Measurements from ENCODE around the gene FHL1.
A peak's percentile ranks its signal among the peaks of the same experiment; 100 is the strongest.
"Not testable (repeated sequence)": the region's sequence is repeated elsewhere in the genome, so short reads cannot be mapped to it uniquely, and the experiment has no call there.

FHL1 gene

DNA sequence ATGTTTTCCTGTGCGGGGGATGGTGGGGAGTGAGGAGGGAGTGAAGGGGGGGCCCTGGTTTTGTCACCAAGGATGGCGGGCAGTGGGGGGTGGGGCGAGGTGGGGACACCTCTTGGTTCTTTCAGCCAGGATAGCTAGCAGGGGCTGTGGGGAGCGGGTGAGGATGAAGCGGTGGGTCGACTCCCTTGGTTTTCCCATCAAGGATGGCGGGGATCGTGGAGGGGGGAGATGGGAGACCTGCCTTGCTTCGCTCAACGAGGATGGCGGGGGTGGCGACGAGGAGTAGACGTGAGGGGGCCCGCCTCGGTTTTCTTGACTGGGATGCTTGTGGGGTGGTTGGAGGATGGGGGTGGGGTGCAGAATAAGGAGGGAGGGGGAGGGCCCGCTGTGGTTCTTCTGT lies 643 bp downstream of the FHL1 start:
- DNase-seq: no peak

- DNase-seq: no peak
These were observed 1.1 kb downstream of the FHL1 start for GRCh38 chrX:136148391-136148790.

DNA sequence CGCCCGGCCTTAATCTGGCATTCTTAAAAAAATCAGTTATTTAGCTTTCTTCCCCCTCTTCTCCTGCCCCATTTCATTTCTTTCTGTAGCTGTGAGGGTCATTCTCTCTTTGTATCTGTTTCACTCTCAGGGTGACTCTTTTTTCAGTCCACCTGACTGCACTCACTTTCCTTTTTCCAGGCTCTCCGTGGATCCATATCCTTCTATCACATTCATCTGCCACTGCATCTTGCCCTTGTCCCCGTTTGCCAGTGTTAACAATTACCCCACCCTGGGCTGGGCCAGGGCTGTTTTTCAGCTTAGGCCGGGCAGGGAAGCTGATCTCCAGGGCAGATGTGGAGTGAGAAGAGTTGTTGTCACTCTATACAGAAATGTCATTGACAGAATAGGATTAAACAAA lies 7.7 kb downstream of the FHL1 start:
- no peak for DNase-seq

- DNase-seq: no peak
These were observed 9.3 kb downstream of the FHL1 start for GRCh38 chrX:136156560-136157117.

DNA sequence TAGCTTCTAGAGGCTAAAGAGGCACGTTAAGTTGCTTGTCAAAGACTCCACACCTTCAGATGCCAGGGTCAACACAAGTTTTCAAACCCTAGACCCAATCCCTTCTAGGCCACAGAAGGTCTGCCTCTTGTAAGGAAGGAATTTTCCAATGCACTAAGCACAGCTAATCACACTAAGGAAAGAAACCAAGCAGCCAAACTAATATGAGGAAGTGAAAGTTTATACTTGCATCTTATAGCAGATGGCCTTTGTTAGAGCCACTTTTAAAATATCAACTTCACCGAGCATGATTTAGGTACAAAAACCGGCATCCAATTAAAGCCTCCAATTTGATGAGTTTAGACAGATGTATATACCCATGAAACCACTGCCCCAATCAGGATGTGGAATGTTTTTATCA lies 9.9 kb downstream of the FHL1 start:
- DNase-seq: no peak

DNA sequence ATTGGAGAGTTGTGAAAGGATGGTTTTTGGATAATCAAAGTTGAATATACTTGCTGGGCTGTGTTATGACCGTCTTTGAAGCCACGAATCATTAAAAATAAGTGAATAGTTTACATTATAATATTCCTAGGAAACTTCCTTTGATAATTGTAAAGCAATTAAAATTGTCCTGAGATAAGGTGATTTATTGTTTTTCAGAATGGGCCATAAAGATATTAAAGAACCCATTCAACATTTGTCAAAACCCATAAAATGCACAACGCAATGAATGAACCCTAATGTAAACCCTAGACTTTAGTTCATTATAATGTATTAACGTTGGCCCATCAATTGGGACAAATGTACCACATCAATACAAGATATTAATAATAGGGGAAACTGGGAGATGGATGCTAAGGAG lies 11.4 kb downstream of the FHL1 start:
- no peak for DNase-seq

- DNase-seq: no peak
These were observed 12.3 kb downstream of the FHL1 start for GRCh38 chrX:136159611-136160025.

GRCh38 chrX:136162827-136163570 lies 15.7 kb downstream of the FHL1 start:
- peak; percentile 49 for DNase-seq

DNA sequence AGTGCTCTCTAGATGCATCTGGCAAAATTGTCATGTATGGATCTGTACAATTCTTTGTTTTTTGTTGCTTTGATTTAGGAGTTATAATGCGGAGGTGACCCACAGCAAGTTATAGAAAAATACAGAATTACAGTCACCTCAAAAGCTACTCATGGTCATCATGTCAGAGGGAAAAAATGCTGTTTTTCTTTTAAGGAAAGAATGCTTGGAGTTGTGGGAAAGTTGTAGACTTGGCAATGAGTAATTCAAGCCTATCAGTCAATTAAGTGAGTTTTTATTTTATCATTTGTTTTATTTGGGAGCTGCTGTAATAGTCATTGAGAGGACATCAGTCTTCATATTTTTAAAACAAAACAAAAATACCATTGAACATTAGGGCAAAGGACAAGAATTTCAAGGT lies 16.4 kb downstream of the FHL1 start:
- DNase-seq: peak; percentile 47

- DNase-seq: no peak
These were observed 18.1 kb downstream of the FHL1 start for GRCh38 chrX:136165406-136165805.

GRCh38 chrX:136166221-136166855 lies 19.0 kb downstream of the FHL1 start:
- DNase-seq: peak; percentile 43

DNA sequence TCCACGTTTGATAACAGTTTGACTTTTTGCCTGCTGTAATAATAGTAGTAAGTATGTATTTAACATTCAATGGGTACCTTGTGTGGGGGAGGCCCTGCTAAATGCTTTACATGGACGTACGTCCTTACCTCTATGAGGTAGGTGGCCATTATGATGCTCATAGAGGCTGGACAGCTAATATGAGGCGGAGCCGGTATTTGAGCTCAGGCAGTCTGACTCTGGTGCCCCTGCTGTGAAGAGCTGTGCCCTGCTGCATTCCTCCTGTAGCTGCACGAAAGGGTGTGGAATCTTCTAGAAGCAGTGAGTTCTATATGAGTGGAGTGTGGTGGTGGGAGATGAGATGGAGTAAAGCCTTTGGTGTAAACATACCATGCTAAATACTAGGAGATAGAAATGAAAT lies 20.7 kb downstream of the FHL1 start:
- not testable (repeated sequence) for DNase-seq

GRCh38 chrX:136168929-136169735 lies 21.8 kb downstream of the FHL1 start:
- DNase-seq: peak; percentile 93

- DNase-seq: peak; percentile 34
These were observed 22.9 kb downstream of the FHL1 start for GRCh38 chrX:136170139-136170800.

DNA sequence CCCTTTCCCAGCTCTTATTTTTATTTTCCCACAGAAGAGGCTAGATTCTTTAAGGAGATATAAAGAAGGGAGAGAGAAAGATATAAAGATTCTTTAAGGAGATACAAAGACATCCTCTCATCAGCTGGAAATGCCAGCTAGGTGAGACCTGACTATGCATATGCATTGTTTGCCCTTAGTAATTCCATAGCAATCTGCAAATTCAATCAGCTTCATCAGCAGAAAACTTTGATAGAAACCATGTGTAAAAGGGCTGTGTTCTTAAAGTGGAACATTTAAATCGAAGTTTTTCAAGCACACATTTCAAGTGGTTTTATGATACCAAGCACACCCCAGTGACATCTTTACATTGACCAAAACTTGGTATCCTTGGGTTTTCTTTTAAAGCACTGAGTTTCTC lies 24.1 kb downstream of the FHL1 start:
- no peak for DNase-seq

GRCh38 chrX:136176399-136176825 lies 29.1 kb downstream of the FHL1 start:
- peak; percentile 90 for DNase-seq

GRCh38 chrX:136179133-136179532 lies 31.8 kb downstream of the FHL1 start:
- DNase-seq: no peak

DNA sequence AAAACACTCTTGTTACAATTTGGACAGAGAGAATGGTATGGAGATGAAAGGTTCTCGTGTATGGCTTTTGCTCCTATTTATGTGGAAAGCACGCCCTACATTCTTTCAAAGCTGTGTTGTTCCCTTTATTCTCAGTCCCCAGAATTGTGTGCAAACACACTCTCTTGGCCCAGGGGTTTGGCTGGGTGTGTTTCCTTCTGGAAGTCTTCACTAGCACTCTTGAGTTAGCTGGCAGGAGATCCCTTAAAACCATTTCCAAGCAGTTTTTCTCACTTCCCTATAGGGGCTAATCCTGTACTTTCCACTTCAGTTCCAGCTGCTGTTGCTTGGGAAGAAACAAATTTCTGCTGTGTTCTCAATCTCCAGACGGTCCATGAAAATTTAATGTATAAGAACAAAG lies 35.1 kb downstream of the FHL1 start:
- no peak for DNase-seq

DNA sequence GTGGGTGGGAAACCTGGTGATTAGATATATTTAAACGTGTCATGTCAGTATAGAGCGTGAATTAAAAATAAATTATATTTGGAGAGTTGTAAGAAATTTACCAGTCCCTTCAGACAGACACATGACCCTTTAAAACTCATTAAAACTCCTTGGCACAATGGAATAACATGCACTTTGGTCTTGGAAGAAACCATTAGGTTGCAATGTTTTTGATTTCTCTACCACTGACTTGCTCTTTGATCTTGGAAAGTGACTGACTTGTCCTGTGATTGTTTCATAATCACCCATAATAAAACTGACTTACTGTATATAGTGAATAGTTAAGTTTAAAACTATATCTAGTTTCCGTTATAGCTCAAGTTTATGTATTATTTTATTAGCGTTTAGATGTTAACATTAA lies 35.8 kb downstream of the FHL1 start:
- DNase-seq: no peak

GRCh38 chrX:136183917-136184316 lies 36.6 kb downstream of the FHL1 start:
- no peak for DNase-seq

DNA sequence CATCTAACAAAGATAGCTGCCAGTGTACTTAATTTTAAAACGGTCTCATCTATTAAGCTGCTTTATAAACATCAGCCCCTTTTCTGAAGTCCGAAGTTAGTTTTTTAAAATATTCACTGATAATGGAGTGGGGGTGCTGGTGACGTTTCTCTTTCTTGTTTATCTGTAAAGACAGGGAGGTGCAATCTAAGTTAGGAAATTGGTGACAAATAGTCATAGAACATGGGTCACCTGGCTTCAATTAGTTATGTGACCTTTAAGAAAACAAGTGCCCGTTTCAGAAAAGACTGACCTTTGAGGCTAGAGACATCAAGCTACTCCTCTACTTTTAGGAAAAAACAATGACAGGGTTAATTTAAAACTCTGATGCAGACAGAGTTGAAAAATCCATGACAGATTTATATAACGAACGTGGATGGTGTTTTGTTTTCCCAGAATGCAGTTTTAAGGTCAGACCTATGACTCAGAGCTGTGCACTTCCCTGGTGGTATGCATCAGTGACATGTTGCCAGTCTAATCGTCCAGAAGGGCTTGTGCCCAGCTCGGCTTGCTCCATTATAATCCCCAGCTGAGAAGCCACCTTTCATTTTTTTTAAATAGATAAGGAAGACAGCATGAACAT lies 38.2 kb downstream of the FHL1 start:
- peak; percentile 27 for DNase-seq

GRCh38 chrX:136186023-136186413 lies 38.7 kb downstream of the FHL1 start:
- no peak for DNase-seq

- no peak for DNase-seq
These were observed 41.9 kb downstream of the FHL1 start for GRCh38 chrX:136189222-136189621.

All from fibroblast of upper back skin (primary cell).